IPS-18c (cell line): ENCODE measurements around the gene WFIKKN2.
"Not testable (repeated sequence)": the region's sequence is repeated elsewhere in the genome, so short reads cannot be mapped to it uniquely, and the experiment has no call there.

Experiments used
- H3K4me3 ChIP-seq: 2 replicates; pipeline ENCODE4 v1.7.0; 2013; ENCODE audit warnings: low read depth, mild to moderate bottlenecking, low read length, moderate library complexity; ENCODE audit not compliant: insufficient read depth
- H3K9me3 ChIP-seq: one replicate; pipeline ENCODE4 v1.6.1; 2013; ENCODE audit warnings: mild to moderate bottlenecking, low read length, moderate library complexity; ENCODE audit not compliant: control insufficient read depth, insufficient read depth

WFIKKN2 gene

GRCh38 chr17:50842506-50843149 lies 7.2 kb downstream of the WFIKKN2 start:
- Histone ChIP-seq H3K9me3 (no peaks in the 10 kb centered on the region), H3K4me3 (no peak overlapping the region)

GRCh38 chr17:50843150-50843905 lies 7.9 kb downstream of the WFIKKN2 start:
- no peak overlapping the region for H3K4me3 ChIP-seq
- no peaks in the 10 kb centered on the region for H3K9me3 ChIP-seq

DNA sequence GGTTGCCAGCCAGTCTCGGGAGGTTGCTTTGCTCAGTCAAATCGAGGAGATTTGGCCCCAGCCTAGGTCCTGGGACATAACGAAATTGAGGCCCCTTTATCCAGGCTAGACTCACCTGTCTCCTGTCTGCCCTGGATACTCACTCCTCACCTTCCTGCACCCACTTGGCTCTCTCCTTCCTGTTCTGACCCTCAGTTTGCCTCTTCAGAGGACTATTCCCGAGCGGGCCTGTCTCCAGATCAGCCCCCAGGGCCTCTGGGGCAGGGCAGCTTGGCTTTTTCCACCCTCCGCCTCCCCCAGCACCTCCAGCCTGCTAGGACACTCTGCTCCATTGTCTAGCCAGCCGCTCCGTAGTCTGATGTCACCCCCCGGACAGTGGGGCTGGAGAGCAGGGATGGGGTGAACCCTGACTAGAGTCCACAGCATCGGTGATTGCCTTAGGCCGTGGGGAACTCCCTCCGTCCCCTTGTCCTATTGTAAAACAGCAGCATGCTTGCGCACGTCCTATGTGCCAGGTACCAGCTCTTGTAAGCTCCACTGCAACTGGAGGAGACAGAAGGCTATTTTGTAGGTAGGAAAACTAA lies 8.8 kb downstream of the WFIKKN2 start:
- Histone ChIP-seq H3K9me3 (no peaks in the 10 kb centered on the region), H3K4me3 (no peak overlapping the region)

DNA sequence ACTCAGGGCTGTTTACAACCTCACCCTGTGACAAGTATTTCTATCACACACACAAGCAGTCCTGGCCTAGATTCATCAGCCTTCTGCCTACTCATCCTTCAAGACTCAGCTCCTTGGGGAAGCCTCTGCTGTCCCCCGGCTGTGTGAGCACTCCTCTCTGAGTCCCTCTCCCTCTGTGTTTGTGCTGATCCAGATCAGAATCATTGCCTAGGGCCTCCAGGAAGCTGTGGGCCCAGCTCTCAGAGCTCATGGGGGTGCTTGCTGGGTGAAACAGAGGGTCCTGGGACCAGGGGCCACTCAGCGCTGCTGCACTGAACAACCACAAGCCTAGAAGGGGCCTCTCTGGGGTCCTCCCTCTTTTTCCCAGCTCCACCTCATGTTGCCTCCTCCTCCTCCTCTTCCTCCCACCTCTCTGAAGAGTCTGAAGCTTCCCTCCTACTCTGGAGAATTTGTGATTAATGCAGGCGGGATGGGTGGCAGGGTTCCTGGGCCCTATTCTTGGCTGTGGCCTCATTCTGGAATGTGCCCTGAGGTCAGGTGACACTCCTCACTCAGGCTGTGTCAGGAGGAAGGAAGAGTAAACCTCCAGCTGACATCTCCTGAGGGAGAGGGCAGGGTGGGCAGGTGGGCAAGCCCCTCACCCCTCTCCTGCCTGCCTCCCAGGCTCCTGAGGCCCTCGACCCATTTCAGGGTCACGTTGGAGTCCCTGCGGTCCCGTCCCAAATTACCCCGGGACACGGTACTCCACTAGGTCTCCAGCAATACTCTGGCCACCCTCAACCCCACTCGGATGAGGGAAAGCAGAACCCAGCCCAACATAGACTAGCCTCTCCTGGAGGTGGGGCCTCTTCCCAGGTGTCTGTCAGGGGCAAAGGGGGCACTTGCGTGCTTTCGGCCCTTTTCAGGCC lies 10.1 kb downstream of the WFIKKN2 start:
- Histone ChIP-seq H3K9me3 (no peaks in the 10 kb centered on the region), H3K4me3 (no peak overlapping the region)

DNA sequence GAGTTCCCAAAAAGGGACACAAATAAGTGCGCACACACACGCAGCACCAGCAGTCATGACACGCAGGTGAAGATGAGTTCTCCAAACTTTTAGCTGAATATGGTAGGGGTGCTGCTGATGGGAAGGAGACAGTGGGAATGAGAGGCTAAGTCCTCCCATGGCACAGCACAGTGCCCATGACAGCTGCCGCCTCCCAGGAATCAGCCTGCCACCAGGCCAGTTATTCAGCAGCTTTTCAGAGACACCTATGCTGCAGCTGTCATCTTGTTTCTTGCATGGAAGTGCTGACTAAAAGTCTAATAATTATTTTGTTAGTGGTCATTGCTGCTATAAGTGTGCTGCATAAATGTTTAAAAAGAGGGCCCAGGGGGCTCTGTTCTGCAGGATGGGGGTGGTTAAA lies 12.2 kb downstream of the WFIKKN2 start:
- Histone ChIP-seq H3K4me3 (no peak overlapping the region), H3K9me3 (no peaks in the 10 kb centered on the region)

DNA sequence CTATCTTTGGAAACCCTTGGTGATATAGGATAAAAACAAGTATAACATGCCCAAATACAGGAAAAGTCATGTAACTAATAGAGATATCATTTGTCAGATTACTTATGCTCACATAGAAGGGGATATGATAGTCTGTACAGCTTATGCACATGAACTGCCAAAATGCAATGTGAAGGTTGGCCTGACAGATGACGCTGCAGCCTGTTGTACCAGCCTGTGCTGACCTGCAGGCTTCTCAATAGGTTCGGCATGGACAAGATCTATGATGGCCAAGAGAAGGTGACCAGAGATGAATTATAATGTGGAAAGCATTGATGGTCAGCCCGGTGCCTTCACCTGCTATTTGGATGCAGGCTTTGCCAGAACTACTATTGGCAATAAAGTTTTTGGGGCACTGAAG lies 12.7 kb downstream of the WFIKKN2 start:
- H3K4me3 ChIP-seq, result no peak overlapping the region
- H3K9me3 ChIP-seq, result no peaks in the 10 kb centered on the region

- H3K9me3 ChIP-seq, result no peaks in the 10 kb centered on the region
- H3K4me3 ChIP-seq, result no peak overlapping the region
These were observed 13.3 kb downstream of the WFIKKN2 start for GRCh38 chr17:50848711-50849110.

- H3K4me3 ChIP-seq, result no peak overlapping the region
These were observed 15.3 kb downstream of the WFIKKN2 start for GRCh38 chr17:50850640-50851039.

GRCh38 chr17:50853015-50853615 lies 17.7 kb downstream of the WFIKKN2 start:
- no peaks in the 10 kb centered on the region for H3K9me3 ChIP-seq
- no peak overlapping the region for H3K4me3 ChIP-seq

More at GRCh38 chr17:50850640-50851039, 15.3 kb downstream of the WFIKKN2 start:
- no peaks in the 10 kb centered on the region for H3K9me3 ChIP-seq

DNA sequence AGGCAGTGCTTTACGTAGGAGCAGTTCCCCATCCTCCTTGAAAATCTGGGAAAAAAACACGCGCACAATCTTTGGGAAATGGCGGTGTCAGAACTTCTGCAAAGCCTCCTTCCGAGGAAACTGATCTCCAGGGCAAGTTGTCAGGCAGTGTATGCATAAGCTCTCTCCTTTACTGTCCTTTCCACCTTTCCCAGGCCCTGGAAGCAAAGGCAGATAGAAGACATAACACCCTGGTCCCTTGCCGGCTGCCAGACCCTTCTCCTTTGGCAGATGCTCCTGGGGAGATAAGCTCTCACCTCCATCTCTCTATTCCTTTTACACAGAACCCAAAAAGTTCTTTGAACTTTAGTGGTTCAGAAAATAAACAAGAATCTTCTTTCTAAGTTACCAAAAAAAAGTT lies 18.4 kb downstream of the WFIKKN2 start:
- Histone ChIP-seq H3K4me3 (no peak overlapping the region), H3K9me3 (no peaks in the 10 kb centered on the region)

DNA sequence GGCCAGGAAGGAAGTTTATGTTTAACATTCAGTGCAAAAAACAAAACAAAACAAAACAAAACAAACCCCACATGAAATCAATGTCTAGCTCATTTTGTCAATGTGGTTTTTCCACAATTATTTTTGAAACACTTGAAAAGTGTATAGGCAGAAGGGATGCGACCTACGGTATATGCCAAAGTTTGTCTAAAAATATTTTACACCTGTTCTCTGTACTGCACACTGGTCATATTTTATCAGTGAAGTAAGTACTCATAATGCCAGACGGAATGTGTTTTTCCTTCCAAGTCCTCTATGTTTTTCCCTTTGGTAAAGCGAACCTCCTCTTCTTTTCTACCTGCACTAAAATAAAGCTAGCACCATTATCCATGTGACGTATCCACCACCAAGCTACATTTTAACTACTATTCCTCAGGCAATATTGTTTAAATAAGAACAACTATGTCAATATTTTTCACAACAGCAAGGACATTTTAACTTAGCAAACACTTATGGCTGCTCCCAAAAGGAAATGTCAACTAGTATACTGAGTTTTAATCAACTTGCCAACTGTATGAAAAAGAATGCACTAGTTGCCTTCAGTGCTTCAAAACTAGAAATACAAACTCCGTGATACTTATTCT lies 20.4 kb downstream of the WFIKKN2 start:
- no peaks in the 10 kb centered on the region for H3K9me3 ChIP-seq
- H3K4me3 ChIP-seq, result no peak overlapping the region

- no peaks in the 10 kb centered on the region for H3K9me3 ChIP-seq
- no peak overlapping the region for H3K4me3 ChIP-seq
These were observed 21.0 kb downstream of the WFIKKN2 start for GRCh38 chr17:50856431-50856830.

DNA sequence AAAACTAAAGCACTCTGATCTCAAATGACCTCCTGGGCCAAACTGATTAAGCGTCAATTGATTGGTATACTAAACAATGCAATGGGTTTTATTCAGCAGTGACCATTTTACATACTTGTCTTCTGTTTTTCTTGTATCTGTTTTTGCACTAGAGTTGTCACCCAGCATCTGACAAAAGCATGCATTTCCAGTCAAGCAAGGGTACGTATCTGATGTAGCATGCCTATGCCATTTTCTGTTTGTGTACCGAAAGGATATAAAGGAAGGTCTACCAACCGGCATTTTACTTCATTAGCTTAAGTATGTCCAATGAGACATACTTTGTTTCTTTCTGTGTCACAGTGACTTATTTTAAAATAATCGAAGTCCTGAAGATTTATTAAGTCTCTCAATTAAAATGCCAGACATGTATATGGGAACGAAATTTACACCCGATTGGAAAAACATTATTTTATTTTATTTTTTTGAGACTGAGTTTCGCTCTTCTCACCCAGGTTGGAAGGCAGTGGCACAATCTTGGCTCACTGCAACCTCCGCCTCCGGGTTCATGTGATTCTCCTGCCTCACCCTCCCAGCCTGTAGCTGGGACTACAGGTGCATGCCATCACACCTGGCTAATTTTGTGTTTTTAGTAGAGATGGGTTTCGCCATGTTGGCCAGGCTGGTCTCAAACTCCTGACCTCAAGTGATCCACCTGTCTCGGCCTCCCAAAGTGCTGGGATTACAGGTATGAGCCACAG lies 23.3 kb downstream of the WFIKKN2 start:
- no peaks in the 10 kb centered on the region for H3K9me3 ChIP-seq
- no peak overlapping the region for H3K4me3 ChIP-seq

DNA sequence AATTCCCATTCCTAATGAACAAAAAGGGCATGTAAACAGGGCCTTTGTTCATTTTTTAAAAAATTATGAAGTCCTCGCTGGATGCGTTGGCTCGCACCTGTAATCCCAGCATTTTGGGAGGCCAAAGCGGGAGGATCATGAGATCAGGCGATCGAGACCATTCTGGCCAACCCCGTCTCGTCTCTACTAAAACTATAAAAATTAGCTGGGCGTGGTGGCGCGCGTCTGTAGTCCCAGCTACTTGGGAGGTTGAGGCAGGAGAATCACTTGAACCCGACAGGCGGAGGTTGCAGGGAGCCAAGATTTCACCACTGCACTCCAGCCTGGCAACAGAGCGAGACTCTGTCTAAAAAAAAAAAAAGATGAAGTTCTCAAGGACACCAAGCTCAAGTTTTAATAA lies 24.3 kb downstream of the WFIKKN2 start:
- not testable (repeated sequence) for H3K9me3 ChIP-seq, H3K4me3 ChIP-seq

GRCh38 chr17:50861334-50861676 lies 25.9 kb downstream of the WFIKKN2 start:
- H3K4me3 ChIP-seq, result no peak overlapping the region
- no peaks in the 10 kb centered on the region for H3K9me3 ChIP-seq

GRCh38 chr17:50861822-50862528 lies 26.6 kb downstream of the WFIKKN2 start:
- no peaks in the 10 kb centered on the region for H3K9me3 ChIP-seq
- no peak overlapping the region for H3K4me3 ChIP-seq
